ENCODE measurements around the gene AKR7A3.
"Not testable (repeated sequence)": the region's sequence is repeated elsewhere in the genome, so short reads cannot be mapped to it uniquely, and the experiment has no call there.

Gene AKR7A3

GRCh38 chr1:19289244-19289643 is 674 bp upstream of the AKR7A3 start:
- DNase-seq (ENCODE audit: low read depth in 2 of 2), result no peak

GRCh38 chr1:19287436-19288185 is 959 bp downstream of the AKR7A3 start:
- DNase-seq (ENCODE audit: low read depth in 2 of 2), result no peak

GRCh38 chr1:19285807-19286206 is 2.8 kb downstream of the AKR7A3 start:
- not testable (repeated sequence) for DNase-seq (ENCODE audit: low read depth in 2 of 2)

- not testable (repeated sequence) for DNase-seq (ENCODE audit: low read depth in 2 of 2)
Observed at GRCh38 chr1:19285366-19285765, 3.2 kb downstream of the AKR7A3 start.

DNA sequence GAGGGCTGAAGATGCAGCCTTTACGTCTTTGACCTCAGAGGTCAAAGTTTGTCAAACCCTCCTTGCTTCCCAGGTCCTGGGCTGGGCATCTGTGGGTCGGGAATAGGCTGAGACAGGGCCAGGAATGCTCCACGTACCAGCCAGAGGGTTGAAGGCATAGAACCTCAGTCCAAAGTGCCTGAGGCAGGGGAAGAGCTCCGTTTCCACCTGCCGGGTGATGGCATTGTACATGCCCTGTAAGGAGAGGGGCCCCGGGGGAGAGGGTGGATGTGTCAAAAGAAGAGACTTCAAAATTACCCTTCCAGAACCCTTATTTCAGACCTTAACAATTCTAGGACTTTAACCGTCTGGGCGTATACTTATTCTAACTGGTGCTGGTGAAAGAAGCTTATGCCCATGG is 3.7 kb downstream of the AKR7A3 start:
- DNase-seq (ENCODE audit: low read depth in 2 of 2), result no peak

GRCh38 chr1:19283891-19284290 is 4.7 kb downstream of the AKR7A3 start:
- DNase-seq (ENCODE audit: low read depth in 2 of 2), result no peak

- no peak for DNase-seq (ENCODE audit: low read depth in 2 of 2)
Observed at GRCh38 chr1:19274636-19275035, 13.9 kb downstream of the AKR7A3 start.

GRCh38 chr1:19273844-19274531 is 14.6 kb downstream of the AKR7A3 start:
- not testable (repeated sequence) for DNase-seq (ENCODE audit: low read depth in 2 of 2)

DNA sequence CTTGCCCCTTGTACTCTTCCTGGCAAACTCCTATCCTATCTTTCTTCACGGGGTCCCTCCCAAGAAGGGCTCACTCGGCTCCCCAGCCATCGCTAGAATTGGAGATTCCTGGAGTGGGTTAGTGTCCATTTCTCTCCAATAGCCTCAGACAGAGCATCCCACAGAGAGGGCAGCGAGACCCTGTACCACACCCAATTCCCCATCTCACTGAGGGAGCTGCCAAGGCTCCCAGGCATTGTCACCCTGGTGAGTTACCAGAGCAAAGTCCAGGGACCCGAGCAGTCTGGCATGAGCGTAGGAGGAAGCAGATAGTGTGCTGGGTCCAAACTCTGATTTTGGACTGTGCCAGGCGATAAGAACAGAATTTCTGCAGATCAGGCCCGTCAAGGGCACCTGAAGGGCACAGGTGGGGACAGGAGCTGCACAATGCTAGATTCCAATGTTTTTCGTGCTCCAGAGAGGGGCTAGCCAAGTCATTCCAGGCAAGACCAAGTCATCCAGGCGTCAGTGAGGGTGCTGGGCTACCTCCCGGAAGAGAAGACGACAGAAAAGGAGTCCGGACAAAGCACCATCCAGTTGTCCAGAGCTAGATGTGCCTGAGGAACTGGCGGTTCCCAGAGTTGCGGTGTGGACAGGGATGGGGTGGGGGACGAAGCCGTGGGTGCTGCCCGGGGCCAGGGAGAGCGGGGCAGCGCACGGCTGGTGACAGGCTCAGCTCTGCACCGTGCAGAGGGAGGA is 15.3 kb downstream of the AKR7A3 start:
- no peak for DNase-seq (ENCODE audit: low read depth in 2 of 2)

DNA sequence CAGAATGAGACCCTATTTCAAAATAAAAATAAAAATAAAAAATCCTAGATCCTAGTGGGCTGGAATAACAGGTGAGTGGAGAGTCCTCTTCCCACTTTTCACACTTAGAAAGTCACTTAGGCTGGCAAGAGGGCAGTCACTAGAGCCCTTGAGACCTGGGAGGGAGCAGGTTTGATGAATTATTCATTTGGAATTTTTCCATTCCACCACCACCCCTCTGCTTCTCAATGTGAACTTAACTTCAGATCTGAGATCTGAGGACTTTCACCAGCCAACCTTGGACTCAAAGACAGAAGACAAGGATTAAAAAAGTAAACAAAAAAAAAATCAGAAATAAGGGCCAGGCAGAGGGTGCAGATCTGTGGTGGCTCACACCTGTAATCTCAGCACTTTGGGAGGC is 16.5 kb downstream of the AKR7A3 start:
- DNase-seq (ENCODE audit: low read depth in 2 of 2), result no peak

DNA sequence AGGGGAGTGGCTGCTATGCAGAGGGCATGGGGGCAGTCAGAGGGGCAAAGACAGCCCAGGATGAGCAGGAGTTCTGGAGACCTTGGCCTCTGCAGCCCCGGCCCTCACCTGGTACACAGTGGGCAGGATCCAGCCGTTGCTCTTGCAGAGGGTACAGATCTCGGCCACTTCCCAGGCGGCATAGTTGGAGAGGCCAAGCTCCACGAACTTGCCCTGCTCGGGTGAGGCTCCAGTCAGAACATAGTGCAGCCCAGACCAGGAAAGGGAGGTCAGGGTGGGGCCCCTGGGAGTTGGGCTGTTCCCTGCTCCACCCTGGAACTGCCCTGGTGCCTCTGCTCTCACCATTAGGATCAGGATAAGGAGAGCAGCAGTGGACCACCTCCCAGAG is 18.2 kb downstream of the AKR7A3 start:
- not testable (repeated sequence) for DNase-seq (ENCODE audit: low read depth in 2 of 2)

GRCh38 chr1:19269427-19270342 is 18.9 kb downstream of the AKR7A3 start:
- not testable (repeated sequence) for DNase-seq (ENCODE audit: low read depth in 2 of 2)

DNA sequence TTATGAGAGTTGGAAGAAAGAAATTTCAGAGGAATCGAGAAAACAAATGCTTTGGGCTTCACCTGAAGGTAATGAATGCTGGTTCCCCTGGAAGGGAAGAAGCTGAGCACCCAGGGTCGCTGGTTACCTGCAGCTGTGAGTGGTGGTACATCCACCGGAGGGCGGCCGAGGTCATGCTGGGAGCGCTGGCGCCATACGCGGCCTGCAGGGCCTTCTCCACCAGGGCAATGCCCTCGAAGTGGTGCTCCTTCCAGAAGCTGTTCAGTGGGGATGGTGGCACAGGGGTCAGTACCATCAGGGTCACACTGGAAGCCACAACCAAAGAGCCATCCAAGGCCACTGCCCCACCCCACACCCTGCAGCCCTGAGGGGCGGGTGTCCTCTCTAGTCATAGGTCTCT is 20.1 kb downstream of the AKR7A3 start:
- no peak for DNase-seq (ENCODE audit: low read depth in 2 of 2)

DNA sequence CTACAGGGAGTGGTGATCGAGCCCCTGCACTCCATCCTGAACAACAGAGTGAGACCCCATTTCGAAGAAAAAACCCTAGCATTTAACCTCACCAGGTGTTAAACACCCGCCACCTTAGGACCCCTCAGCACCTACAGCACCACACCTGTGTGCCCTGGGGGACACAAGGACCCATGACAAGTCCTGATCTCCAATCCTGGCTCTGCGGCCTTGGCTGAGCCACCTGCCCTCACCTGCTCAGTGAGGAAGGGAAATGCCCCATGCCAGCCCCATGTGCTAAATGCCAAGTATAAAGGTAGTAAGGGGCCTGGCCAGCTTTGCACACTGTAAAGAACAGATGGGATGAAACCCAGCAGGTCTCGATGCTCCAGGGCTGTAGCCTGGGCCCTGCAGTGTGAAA is 25.8 kb downstream of the AKR7A3 start:
- no peak for DNase-seq (ENCODE audit: low read depth in 2 of 2)

DNA sequence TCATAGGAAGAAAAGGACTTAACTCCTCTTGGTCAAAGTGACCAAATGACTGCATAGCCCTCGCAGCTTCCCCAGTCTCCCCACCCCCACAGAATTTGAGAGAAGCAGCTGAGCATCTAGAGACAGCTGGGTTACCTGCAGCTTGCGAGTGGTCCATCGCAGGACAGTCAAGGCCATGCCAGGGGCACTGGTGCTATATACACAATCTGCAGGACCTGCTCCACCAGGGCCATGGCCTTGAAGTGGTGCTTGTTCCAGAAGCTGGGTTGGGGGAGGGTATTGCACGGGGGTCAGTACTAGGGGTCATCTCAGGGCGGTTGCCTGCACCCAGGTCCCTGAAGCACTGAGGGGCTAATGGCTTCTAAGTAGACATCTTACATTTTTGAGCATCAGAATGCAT is 26.5 kb downstream of the AKR7A3 start:
- DNase-seq (ENCODE audit: low read depth in 2 of 2), result no peak

DNA sequence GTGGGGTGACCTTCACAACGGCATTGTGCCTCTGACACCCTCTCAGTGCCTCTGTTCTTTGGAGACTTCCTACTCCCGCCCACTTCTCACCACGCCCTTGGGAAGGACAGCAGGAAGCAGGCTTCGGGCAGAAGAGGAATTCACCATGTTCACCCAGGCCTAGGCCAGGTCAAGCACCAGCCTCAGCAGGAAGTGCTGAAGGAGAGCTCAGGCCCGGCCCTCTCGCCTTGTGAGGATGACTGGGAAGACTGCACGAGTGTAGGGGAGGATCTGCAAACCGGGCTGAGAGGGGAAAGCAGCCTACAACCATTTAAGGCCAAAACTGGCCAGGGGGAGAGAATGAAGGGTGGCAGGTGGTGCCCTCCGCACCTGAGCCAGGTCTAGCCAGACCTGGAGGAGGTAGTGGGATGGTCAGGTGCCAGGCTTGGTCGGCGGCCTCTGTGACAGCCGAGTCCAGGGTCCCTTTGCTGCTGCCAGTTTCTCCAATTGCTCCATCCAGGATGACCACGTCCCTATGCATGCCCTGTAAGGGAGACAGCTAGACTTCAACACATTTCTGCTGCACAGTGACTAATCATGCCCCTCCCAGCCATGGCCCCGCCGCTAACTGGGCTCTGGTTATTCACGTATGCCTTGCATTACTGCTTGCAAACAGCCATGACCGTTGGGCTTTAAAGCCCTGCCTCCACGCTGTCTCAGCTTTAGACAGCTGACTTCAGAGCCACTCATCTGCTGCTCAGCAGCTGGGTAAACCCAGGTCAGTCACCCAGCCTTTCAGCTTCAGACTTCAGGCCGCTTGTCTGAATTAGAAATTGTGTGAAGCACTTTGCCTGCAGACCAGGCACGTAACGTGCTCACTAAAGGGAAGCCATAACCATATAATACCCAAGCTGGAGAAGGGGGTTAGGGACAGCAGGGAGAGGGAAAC is 28.1 kb downstream of the AKR7A3 start:
- DNase-seq (ENCODE audit: low read depth in 2 of 2), result no peak

DNA sequence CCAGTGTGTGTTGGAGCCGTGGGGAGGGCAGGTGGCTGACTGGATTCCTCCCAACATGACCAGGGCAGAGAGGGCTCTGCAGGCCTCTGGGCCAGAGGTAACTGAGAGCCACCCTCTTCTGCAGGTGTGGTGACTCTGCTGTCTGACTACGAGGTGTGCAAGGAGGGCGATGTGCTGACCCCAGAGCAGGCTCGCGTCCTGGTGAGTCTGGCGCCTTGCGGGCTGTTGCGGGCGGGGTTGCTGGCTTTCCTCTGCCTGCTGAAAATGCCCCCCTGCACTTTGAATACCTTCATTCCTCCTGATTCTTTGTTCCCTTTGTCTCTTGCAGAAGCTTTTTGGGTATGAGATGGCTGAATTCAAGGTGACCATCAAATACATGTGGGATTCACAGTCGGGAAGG is 30.2 kb downstream of the AKR7A3 start:
- DNase-seq (ENCODE audit: low read depth in 2 of 2), result no peak

DNA sequence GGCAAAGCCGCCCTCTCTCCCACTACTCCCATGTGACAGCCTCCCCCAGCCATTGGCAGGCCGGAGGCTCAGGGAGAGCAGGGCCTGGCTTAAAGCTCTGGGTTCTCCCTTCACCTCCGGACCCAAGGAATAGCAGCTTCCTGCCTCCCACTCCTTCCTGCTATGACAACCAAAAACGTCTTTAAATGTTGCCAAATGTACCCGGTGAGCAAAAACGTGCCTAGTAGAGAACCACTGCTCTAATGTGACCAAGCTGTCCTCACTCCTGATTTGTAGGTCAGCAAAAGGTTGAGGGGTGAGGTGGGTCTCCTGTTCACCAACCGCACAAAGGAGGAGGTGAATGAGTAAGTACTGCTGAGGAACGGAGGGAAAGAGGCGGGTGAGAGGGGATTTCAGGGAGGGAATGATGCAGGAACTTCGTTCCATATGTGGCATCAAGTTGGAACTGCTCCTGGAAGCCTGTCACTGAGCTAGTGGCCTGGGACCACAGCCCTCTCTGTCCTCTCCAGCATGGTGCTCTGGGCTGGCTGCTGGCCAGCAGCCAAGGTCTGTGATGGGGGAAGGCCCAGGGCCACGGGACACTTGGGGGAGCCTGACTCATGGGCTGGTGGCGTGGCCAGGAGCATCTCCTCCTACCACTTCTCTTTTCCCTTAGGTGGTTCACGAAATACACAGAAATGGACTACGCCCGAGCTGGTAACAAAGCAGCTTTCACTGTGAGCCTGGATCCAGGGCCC is 31.2 kb downstream of the AKR7A3 start:
- DNase-seq (ENCODE audit: low read depth in 2 of 2), result no peak

GRCh38 chr1:19256301-19256700 is 32.3 kb downstream of the AKR7A3 start:
- not testable (repeated sequence) for DNase-seq (ENCODE audit: low read depth in 2 of 2)

DNA sequence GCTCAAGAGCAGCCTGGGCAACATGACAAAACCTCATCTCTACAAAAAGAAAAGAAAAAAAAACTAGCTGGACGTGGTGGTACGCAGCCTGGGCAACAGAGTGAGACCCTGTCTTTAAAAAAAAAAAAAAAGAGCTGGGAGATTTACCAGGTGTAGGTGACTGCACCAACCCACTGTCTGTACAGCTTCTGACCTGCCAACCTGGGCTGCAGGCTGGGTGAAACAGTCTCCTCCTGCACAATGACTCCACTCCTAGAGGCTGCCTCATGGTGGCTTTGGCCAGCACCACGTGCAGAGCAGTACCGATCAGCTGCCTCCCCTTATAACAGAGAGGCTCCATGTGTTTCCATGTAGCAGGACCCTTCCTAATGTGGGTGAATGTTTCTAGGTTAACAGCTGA is 33.3 kb downstream of the AKR7A3 start:
- DNase-seq (ENCODE audit: low read depth in 2 of 2), result no peak
